T47D (cell line): ENCODE measurements around the gene BRAF.
"Not testable (repeated sequence)": the region's sequence is repeated elsewhere in the genome, so short reads cannot be mapped to it uniquely, and the experiment has no call there.

Experiments
- DNase-seq, 2 experiments: peaks; one replicate each; pipeline versions ENCODE4 v3.0.0 to v3.0.0-alpha.2; 2011 to 2012; ENCODE audit warnings: low read depth in 1 of 2, low spot score in 1 of 2
- JUND ChIP-seq: IDR thresholded peaks from 2 replicates; pipeline ENCODE4 v1.6.1; 2012; ENCODE audit warnings: low read depth
- in situ Hi-C: cut with HindIII; loops from 2 replicates; pipeline ENCODE4 v1.10.0; 2016; ENCODE audit warnings: low sequenced_read_pairs, low pct_unique_long_range_greater_than_20kb

The BRAF gene

DNA sequence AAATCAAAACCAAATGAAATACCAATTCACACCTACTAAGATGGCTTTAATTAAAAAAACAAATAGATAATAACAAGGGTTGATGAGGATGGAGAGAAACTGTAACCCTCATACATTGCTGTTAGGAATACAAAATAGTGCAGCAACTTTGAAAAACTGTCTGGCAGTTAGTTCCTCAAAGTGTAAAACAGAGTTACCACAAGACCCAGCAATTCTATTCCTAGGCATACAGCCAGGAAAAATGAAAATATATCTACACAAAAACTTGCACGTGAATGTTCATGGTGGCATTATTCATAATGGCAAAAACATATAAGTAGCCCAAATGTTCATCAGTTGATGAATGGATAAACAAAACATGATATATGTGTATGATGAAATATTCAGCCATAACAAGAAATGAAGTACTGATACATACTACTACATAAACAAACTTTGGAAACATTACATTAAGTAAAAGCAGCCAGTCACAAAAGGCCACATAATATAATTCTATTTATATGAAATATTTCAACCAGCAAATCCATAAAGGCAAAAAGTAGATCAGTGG is 83.5 kb downstream of the BRAF start:
- TF ChIP-seq JUND, result no peak
- in situ Hi-C loops, result no loop called here
- DNase-seq, result no peak

DNA sequence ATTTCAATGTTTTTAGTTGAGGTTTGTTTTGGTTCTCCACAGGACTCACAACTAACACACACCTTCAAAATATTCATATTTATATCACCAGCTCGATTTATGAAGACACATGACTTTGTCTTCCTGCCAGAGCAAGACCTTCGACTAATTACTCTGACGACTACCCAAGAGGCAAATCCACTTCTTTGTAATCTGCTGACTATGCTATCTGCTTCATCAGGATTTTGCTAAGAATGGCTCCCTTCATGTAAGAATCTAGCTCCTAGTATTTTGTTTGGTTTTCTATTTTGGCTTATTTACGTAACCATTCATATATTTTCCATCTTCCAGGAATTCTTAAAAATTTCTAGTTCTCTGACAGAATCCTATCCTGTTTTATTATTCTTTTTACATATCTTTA is 93.0 kb downstream of the BRAF start:
- TF ChIP-seq JUND, result no peak
- in situ Hi-C loops, result no loop called here
- DNase-seq, result no peak

DNA sequence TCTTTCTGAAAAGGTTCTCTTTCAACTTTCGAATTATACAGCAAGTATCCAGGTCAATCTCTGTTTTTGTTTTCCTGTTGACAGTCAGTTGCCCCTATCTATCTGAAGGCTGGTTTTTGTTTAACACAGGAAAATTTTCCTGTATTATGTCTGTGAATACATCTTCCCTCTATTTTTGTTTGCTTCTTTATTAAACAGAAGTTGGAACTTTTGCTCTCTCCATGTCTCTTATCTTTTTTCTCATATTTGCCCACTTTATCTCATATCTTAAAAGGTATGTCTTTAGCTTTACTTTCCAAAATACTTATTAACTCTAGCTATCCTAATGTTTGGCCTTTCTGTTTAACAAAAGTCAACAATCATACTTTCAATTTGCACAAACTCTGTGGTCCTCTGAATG is 95.0 kb downstream of the BRAF start:
- TF ChIP-seq JUND, result no peak
- in situ Hi-C loops, result no loop called here

DNA sequence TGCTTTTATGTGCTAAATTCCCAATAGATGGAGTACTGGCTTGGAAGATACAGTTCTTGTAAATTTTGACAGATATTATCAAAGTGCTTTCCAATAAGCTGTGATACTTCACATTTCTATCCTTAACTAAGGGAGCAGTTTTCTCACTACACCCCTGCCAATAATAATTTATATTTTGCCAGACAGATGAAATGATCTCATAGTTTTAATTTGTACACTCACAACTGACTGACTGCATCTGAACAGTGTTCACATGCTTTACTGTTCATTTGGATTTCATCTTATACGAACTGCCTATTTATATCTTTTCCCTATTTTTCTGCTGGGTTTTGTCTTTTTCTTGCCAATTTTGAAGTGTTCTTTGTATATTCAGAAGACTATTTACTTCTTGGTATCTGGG is 96.0 kb downstream of the BRAF start:
- TF ChIP-seq JUND, result no peak
- DNase-seq, result no peak
- in situ Hi-C loops, result no loop called here

More for the DNA sequence above, 95.0 kb downstream of the BRAF start:
- no peak for DNase-seq

DNA sequence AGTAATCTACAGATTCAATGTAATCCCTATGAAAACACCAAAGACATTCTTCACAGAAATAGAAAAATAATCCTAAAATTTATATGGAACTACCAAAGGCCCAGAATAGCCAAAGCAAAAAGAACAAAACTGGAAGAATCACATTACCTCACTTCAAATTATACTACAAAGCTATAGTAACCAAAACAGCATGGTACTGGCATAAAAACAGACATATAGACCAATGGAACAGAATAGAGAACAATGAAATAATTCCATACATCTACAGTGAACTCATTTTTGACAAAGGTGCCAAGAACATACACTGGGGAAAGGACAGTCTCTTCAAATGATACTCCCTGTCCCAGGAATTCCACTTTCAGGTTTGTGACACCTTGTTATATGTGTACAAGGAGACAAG is 107.3 kb downstream of the BRAF start:
- in situ Hi-C loops, DNase-seq: not testable (repeated sequence)

DNA sequence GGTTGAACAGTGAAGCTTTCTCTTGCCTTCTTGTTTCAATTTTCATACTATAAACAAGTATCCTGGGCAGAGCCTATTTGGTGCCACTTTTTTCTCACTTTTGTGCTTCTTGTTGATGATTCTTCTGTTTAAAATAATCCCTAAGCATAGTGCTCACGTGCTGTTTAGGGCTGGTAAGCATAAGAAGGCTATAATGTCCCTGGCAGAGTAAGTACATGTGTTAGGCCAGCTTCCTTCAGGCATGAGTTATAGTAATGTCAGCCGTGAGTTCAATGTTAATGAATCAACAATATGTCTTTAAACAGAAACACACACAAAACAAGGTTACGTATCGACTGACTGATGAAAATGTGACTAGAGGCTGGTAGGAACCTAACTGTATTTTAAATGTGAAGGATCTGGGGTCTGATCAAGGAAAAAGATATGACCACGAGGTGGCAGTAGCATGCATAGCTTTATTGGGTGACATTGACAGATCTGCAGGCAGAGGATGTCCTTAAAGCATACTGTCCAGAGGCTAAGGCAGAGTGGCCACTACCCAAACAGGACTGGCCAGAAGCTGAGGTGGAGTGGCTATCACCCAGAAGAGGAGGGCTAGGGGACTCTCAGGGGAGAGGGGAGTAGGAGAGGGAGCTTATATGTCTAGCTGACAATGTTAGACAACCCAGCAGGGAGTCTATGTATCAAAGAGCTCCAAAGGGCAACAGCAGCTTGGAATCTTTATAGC is 113.7 kb downstream of the BRAF start:
- peak; percentile 3 to 78 for DNase-seq
- in situ Hi-C loops, result no loop called here
- TF ChIP-seq JUND, result no peak

DNA sequence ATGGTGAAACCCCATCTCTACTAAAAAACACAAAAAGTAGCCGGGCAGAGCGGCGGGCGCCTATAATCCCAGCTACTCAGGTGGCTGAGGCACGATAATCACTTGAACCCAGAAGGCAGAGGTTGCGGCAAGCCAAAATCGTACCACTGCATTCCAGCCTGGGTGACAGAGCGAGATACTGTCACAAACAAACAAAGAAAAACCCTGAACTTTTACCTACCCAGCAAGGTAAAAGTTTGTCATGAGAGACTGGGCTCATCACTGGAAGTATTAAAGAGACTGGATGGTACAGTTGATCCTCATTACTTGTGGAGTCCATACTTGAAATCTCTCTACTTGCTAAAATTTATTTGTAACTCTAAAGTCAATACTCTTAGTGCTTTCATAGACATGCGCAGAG is 114.3 kb downstream of the BRAF start:
- no peak for TF ChIP-seq JUND
- DNase-seq, result peak in 1 of 2 experiments; percentile 49
- in situ Hi-C loops, result no loop called here

DNA sequence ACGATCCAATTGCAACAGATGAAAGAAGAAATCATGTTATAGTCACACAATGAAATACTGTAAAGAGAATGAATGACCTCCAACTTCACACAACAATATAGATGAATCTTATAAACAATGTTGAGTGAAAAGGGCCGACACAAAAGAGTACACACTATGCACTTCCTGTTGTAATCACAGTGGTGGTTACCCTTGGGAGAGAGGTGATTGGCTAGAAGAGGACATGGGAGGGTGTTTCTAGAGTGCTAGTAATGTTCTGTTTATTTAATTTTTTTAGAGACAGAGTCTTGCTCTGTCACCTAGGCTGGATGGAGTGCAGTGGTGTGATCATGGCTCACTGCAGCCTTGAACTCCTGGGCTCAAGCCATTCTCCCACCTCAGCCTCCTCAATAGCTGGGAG is 145.8 kb downstream of the BRAF start:
- in situ Hi-C loops, result no loop called here
- TF ChIP-seq JUND, result no peak
- no peak for DNase-seq

DNA sequence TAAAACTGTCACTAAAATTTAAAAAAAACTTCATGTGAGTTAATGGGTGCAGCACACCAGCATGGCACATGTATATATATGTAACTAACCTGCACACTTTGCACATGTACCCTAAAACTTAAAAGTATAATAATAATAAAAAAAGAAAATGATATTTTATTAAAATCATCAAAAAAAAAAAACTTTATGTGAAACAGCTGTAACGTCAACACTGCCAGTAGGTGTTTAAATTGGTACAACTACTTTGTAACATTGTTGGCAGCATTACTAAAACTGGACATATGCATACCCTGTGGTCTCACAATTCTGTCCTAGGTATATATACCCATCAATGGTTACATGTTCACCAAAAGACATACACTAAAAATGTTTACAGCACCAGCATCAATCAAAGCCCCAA is 146.2 kb downstream of the BRAF start:
- in situ Hi-C loops, result no loop called here
- no peak for DNase-seq
- no peak for TF ChIP-seq JUND

DNA sequence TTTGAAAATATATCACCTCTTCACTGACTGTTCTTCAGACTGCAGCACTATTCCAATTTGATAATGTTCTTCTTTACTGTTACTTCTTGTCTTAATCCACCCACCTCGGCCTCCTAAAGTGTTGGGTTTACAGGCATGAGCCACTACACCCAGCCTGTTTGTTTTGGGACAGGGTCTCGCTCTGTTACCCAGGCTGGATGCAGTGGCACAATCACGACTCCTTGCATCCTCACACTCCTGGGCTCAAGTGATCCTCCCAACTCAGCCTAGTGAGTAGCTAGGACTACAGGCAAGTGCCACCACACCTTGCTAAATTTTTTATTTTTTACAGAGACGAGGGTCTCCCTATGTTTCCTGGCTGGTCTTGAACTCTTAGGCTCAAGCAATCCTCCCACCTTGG is 150.4 kb downstream of the BRAF start:
- in situ Hi-C loops, result no loop called here
- TF ChIP-seq JUND, result no peak
- DNase-seq, result no peak

DNA sequence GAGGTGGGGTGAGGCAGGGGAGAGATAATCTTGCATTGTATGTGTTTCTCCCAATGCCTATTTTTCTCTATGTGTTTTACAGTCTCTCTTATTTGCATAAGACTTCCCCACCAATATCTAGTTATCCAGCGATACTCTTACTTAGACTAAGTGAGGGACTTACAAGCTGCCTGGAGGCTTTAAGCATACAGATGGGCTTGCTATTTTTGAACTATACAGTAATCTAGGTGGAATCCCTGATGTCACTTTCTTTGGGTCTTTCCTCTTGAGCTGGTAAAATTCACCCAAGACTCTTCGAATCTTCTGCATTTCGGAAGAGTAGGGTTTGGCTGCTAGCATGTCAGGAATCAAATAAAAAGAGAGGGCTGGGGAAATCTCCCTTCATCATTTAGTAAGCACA is 151.6 kb downstream of the BRAF start:
- no peak for TF ChIP-seq JUND
- no peak for DNase-seq
- in situ Hi-C loops, result no loop called here

DNA sequence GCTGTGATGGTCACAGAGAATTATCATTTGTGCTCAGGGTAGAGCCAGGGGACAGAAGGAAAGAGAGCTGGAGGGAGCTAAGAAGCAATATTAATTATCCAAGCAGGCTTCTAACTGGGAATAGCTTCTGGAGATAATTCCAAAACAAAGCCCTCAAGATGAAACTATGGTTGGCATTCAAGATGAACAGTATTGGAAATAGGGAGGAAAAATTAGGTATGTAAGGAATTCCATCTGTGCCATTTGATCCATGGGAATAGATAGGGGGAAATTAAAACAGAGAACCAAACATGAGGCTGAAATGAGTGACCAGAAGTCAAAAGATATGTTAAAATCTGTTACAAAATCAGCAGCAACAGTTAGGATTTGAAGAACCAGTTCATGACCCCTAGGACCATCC is 152.9 kb downstream of the BRAF start:
- no peak for DNase-seq
- TF ChIP-seq JUND, result no peak
- in situ Hi-C loops, result no loop called here

DNA sequence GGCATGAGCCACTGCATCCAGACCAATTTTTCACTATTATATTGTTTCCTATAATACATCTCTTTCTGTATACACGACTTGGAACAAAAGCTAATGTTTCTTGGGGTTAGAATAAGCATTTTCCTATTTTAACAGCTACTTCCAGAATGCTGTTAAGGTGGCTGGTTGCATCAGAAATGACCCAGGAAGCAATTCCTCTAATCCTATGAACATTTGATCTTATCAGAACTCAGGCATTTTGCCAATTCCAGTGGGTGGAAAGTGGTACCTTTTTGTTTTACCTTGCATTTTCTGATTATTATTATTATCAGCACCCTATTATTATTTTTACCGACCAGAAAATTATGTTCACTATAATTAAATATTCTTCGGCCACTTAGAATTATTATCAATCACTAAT is 154.9 kb downstream of the BRAF start:
- no peak for DNase-seq
- in situ Hi-C loops, result no loop called here
- TF ChIP-seq JUND, result no peak

DNA sequence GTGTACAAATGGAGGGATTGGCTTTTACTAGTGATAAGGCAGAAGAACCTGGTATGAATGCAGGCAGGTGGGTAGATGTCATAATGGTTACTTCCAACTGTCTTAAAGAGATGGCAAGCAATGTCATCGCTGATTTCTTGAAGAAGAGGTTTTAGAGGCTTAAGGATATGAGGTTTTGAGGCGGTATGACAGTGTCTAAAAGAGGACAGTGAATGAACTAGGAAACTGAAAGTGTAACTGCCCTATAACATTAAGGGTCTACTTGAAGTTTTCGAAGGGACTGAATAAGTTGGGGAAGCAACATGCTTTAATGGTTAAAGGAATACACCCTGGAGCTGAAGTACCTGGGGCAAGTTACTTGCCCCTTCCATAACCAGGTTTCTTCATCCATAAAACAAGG is 157.3 kb downstream of the BRAF start:
- no peak for TF ChIP-seq JUND
- no peak for DNase-seq
- in situ Hi-C loops, result no loop called here

DNA sequence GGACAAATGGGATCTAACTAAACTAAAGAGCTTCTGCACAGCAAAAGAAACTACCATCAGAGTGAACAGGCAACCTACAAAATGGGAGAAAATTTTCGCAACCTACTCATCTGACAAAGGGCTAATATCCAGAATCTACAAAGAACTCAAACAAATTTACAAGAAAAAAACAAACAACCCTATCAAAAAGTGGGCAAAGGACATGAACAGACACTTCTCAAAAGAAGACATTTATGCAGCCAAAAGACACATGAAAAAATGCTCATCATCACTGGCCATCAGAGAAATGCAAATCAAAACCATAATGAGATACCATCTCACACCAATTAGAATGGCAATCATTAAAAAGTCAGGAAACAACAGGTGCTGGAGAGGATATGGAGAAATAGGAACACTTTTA is 159.3 kb downstream of the BRAF start:
- in situ Hi-C loops, DNase-seq: not testable (repeated sequence)

DNA sequence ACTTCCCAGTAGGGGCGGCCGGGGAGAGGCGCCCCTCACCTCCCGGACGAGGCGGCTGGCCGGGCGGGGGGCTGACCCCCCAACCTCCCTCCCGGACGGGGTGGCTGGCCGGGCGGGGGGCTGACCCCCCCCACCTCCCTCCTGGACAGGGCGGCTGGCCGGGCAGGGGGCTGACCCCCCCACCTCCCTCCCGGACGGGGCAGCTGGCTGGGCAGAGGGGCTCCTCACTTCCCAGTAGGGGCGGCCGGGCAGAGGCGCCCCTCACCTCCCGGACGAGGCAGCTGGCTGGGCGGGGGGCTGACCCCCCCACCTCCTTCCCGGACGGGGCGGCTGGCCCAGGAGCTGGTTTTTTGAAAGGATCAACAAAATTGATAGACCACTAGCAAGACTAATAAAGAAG is 161.6 kb downstream of the BRAF start:
- in situ Hi-C loops, DNase-seq: not testable (repeated sequence)

DNA sequence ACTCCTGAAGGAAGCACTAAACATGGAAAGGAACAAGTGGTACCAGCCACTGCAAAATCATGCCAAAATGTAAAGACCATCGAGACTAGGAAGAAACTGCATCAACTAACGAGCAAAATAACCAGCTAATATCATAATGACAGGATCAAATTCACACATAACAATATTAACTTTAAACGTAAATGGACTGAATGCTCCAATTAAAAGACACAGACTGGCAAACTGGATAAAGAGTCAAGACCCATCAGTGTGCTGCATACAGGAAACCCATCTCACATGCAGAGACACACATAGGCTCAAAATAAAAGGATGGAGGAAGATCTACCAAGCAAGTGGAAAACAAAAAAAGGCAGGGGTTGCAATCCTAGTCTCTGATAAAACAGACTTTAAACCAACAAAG is 163.4 kb downstream of the BRAF start:
- DNase-seq, in situ Hi-C loops: not testable (repeated sequence)
